DMS53 treated with DMSO at 0.1 percent for 48 hours (cell line): ENCODE data around the gene RTL10.
"Not testable (repeated sequence)": the region's sequence is repeated elsewhere in the genome, so short reads cannot be mapped to it uniquely, and the experiment has no call there.

Experiments used
- DNase-seq: peaks from one replicate; lab custom pipeline; 2025; ENCODE audit not compliant: unreplicated experiment; lab: John Stamatoyannopoulos, UW

The RTL10 gene

DNA sequence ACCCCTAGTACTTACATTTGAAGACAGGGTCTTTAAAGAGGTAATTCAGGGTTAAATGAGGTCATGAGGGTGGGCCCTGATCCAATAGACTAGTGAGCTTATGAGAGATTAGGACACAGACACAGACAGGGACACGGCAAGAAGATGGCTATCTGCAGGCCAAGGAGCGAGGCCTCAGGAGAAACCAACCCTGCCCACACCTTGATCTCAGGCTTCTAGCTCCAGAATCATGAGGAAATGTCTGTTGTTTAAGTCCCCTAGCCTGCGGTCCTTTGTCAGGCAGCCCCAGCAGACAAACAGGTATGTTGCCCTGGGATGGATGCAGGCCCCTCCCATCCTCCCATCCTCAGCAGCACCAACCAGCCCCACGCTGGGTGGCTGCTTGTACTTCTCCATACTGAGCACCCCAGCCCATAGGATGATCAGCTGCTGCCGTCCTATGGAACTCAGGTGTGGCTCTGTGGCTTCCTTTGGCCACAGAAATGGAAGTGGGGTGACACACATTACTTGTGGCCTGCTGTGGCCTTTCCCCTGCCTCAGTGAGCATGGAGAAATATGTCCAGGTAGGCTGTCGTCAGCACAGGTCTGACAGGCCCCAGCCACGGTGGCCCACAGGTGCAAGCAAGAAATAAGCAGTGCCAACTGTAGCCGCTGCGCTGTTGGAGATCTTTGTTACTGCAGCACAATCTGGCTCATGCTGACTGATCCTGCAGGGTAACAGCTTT is 7.9 kb downstream of the RTL10 start:
- no peak for DNase-seq

DNA sequence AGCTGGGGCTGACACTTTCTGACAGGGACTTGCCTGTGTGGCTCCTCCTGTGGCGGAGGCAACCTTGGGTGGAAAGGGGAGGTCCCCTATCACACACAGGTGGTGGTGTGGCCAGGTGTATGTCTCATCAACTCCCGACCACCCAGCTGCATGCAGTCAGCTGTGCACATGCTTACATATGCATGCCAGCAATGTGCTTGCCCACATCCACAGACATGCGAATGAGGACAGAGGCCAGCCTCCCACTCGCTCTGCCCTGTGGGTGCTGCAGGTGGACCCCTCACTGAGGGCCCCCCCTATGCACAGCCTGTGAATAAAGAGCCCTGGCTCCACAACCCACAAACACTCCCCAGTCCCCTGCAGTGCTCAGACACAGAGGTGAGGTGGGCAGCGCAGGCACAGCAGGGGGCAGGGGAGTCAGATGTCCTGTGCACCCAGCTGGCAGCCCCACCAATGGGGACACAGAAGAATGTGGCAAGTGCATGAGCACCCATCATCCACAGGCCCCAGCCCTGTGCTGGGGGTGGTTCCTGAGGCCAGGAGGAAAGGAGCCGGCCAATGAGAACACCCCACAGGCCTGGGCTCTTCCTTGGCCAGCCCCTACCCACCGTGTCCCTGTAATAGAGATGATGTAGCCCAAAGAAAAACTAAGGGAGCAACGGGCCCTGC is 9.5 kb downstream of the RTL10 start:
- DNase-seq = no peak

GRCh38 chr22:19844377-19845053 is 10.2 kb downstream of the RTL10 start:
- no peak for DNase-seq

- DNase-seq = no peak
Measured at GRCh38 chr22:19843857-19844376, 10.8 kb downstream of the RTL10 start.

- DNase-seq = no peak
Measured at GRCh38 chr22:19843107-19843856, 11.4 kb downstream of the RTL10 start.

DNA sequence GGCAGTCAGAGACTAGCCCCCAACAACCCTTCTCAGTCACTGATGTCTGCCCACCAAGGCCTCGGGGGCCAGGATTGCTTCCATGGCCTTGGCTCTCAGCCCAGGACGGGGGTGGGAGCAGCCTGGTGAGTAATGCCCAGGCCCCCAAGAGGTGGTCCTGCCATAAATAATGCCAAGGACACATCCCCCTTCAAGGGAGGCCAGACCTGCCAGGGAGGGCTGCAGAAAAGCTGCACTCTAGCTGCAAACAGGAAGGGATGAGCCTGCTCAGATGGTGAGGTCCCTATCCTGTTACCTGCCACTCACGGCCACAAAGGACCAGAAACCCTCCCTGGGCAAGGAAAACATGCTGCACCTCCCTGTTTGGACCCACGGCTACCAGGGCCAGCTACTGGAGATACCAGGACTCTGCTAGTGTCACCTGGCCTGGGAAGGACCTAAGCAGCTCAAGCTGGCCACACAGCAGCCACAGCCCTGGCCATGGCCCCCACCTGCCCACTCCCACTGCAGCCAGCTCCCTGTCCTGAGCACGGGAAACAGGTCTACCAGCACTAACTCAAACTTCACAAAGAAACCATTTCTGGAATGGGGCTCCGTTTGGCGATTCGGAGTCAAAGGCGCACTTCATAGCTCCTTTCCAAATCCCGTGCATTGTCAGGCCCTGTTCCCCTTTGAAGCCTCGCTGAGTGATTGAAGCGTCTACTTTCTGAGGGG is 12.1 kb downstream of the RTL10 start:
- no peak for DNase-seq

DNA sequence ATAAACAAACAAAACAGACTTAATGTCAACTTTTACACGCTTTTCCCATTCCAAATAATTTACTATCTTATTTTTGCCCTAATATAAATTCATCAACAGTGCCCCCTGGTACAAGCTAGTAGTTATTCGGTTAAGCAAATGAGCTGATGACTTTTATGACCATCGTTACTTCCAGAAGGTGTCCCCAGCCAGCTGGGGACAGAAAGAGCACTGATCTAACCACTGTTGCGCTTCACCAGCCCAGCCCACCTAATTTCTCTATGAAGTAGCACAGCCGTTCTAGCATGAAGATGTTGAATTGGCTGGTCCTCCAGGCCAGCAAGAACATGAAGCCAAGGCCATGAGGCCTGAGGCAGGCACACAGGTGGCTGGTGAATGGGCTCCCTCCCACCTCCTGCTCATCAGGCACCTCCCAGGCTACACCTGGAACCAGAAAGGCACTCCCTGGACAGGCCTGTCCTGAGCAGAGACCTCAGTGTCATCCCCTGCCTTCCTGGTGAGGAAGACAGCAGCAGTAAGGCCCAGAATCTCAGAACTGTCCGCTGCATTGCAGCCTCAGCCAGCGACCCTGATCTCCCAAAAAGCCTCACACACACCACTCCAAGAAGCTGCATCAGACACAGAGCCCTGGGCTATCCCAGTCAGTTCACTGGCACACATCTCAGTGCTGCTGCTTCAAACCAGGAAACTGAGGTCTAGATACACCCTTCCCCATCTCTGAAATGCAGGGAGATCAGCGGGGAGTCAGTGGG is 12.9 kb downstream of the RTL10 start:
- DNase-seq = no peak

DNA sequence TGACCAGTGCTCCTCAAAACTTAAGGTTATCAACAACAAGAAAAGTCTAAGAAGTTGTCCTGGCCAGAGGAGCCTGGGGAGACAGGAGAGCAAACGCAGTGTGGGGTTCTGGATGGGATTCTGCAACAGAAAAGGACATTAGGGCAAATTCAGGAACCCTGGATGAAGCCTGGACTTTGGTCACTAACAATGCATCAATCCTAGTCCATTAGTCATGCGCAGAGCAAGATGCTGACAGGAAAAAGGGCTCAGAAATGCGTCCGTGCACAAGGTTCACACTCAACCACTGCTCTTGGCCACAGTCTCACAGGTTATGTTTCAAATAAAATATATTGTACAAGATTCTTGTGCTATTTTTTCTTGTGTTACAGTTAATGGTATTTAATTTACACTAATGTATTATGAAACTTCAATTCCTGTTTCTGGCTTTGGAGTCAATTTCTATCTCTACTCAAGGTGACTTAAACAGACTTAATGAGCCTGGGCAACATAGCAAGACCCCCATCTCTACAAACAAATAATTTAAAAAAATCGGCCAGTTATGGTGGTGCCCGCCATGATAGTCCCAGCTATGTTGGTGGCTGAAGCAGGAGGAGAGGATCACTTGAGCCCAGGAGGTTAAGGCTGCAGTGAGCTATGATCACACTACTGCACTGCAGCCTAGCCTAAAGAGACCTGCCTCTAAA is 13.6 kb downstream of the RTL10 start:
- DNase-seq = no peak

DNA sequence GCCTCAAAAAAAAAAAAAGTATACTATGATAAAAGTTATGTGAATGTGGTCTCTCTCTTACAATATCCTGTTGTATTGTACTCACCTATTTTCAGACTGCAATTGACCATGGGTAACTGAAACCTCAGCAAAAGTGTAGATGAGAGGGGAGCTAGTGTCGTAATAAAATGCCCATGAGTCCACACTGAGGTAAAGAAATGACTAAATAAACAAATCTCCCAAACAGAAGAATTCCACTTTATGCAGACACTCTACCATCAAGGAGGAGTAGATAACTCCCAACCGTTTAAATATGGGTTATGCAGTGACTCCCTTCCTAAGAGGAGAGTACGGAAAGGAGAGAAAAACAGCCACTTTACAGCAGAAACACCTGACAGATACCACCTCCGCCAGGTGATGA is 14.6 kb downstream of the RTL10 start:
- no peak for DNase-seq

DNA sequence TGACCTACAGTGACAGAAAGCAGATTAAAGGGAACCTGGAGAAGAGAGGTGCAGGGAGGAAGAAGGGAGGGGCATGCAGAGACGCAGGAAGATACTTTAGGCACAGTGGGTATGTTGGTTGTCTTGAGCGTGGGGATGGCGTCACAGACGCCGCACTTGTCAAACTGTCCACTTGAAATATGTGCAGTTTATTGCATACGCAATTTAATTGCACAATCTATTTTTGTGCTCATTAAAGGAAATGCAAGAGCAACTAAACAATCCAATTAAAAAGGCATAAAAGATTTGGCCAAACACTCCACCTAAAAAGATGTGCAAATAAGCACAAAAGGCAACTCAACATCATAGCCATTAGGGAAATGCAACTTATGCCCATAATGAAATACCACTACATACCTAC is 16.8 kb downstream of the RTL10 start:
- no peak for DNase-seq

- no peak for DNase-seq
Measured at GRCh38 chr22:19836512-19836911, 18.2 kb downstream of the RTL10 start.

DNA sequence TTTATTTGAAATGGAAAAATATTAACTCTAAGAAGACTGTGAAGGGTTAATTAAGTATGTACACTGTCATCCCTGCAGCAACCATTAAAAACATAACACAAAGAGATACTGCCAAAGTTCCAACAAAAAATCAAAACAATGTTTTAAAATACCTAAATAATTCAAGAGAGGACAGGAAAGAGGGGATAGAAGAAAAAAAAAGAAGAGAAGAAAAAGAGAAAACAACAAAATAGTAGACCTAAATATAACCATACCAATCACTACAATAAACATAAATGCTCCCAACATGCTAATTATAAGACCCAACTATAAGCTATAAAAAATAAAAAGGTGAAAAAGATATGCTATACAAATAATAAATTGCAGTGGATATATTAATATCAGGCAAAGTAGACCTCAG is 20.1 kb downstream of the RTL10 start:
- DNase-seq = no peak

GRCh38 chr22:19833327-19833726 is 21.3 kb downstream of the RTL10 start:
- DNase-seq = not testable (repeated sequence)

DNA sequence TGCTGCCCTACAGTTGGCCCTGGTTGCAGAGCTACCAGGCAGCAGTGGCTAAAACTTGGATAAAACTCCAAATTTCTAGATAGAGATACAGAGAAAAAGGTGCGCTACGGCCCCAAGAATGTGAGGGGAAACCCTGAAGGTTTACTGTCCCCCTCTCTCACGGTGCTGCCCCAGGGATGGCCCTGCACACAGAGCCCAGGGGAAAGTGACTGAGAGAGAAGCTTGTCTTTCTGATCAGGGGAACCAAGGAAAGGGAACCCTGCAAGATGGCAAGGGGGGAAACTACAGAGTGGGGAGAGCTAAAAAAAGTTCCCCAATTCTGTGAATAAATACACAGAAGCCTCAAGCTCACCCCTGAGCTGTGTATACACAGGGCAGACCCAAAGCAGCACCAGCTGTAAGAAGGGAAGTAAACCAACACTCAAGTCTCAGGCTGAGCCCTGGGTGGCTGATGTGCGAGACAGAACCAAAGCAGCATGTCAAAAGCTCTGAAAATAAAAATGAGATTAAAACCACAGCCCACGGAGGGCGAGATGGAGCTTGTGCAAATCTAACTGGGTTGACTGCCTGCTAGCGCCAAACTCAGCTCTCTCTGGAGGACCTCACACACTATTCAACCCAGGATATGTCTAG is 22.1 kb downstream of the RTL10 start:
- no peak for DNase-seq

DNA sequence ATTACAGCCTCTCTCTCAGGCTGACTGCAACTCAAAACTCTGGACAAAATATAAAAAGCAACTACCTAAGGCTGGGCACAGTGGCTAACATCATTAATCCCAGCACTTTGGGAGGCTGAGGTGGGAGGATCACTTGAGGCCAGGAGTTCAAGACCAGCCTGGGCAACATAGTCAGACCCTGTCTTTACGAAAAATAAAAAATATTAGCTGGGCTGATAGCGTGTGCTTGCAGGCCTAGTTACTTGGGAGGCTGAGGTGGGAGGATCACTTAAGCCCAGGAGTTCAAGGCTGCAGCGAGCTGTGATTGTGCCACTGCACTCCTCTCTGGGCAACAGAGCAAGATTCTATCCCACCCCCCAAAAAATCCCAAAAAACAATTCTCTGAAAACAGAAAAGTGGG is 22.7 kb downstream of the RTL10 start:
- DNase-seq = not testable (repeated sequence)

DNA sequence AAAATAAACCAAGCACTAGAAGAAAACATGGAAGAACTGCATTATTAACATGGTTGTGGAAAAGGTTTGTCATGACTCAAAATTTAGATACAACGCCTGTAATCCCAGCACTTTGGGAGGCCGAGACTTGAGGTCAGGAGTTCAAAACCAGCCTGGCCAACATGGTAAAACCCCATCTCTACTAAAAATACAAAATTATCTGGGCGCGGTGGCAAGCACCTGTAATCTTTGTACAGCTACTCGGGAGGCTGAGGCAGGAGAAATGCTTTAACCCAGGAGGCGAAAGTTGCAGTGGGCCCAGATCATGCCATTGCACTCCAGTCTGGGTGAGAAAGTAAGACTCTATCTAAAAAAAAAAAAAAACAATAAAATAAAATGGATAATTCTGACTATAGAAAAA is 23.7 kb downstream of the RTL10 start:
- no peak for DNase-seq

GRCh38 chr22:19828035-19828401 is 26.7 kb downstream of the RTL10 start:
- DNase-seq = no peak

DNA sequence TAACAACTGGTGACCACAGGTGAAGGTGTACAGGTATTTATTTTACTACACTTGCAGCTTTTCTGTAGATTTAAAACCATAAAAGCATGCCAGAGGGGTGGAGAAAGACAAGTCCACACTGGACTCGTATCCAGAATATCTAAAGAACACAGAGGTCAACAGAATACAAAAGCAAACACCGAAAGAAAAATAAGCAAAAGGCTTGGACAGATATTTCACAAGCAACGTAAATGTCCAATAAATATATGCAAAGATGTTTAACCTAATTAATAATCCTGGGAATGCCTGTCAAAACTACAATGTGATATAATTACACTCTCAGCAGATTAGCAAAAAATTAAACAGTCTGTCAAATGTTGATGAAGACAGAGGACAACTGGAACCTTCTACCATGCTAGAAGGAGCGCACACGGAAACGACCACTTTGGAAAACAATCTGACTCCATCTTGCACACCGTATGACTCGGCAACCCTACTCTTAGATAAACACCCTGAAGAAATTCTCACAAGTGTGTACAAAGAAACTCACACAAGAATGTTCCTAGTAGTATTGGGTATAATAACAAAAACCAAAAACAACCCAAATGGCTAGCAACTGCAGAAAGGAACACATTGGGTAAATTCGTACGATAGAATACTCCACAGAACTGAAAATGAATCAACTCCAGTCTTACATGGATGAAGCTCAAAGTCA is 27.2 kb downstream of the RTL10 start:
- no peak for DNase-seq

DNA sequence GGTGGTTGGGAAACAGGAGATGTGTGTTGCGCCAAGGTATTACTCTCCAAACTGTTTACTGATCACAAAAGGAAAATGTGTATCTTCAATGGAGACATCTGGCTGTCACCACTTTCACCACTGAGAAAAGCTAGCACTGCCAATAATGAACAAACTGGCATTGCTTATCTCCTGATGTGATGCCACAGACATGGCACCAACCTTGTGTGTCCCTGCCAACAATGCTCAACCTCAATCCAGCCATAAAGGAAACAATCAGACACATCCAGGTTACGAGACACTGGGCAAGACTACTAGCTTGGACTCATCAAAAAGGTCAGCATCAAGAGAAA is 28.1 kb downstream of the RTL10 start:
- DNase-seq = no peak
